Neural cell (in vitro differentiated cells): Measurements from ENCODE around the gene FGD4. TPM values are rescaled to one million over a fixed set of nuclear protein-coding genes. Genes with fewer than 3 reads are reported as not detected.

ENCODE experiments used
- H2AFZ ChIP-seq: fragments of 200-600, 300-800 bp; sonication (generic), shearing (Covaris generic); 2 replicates; pipeline ENCODE4 v1.6.0; 2014; ENCODE audit warnings: low read depth, mild to moderate bottlenecking, antibody characterized with exemption, low read length, moderate library complexity
- H3F3A ChIP-seq: fragments of 200-600 bp; shearing (Covaris generic); 2 replicates; pipeline ENCODE4 v1.6.1; 2016; ENCODE audit warnings: mild to moderate bottlenecking, moderate library complexity, mixed read lengths, antibody characterized with exemption, low read length; ENCODE audit not compliant: insufficient read depth, poor library complexity, severe bottlenecking
- H3K27ac ChIP-seq: fragments of 200-600, 300-800 bp; sonication (generic), shearing (Covaris generic); 2 replicates; pipeline ENCODE4 v1.5.1; 2014; ENCODE audit warnings: mild to moderate bottlenecking, low read length, moderate library complexity
- H3K27me3 ChIP-seq: fragments of 300-800, 200-600 bp; sonication (generic), shearing (Covaris generic); 2 replicates; pipeline ENCODE4 v1.6.0; 2014; ENCODE audit warnings: mild to moderate bottlenecking, low read depth, low read length, moderate library complexity; ENCODE audit not compliant: insufficient read depth
- H3K36me3 ChIP-seq: fragments of 300-800, 200-600 bp; sonication (generic), shearing (Covaris generic); 2 replicates; pipeline ENCODE4 v1.5.1; 2014; ENCODE audit warnings: mild to moderate bottlenecking, antibody characterized with exemption, low read length, moderate library complexity; ENCODE audit not compliant: insufficient read depth
- H3K4me2 ChIP-seq: fragments of 300-800, 200-600 bp; sonication (generic), shearing (Covaris generic); 2 replicates; pipeline ENCODE4 v1.6.0; 2014; ENCODE audit warnings: mild to moderate bottlenecking, low read length
- H3K4me3 ChIP-seq: fragments of 300-800, 200-600 bp; sonication (generic), shearing (Covaris generic); 2 replicates; pipeline ENCODE4 v1.5.1; 2014; ENCODE audit warnings: mild to moderate bottlenecking, low read length, moderate library complexity
- H3K79me2 ChIP-seq: fragments of 200-600 bp; shearing (Covaris generic); replicated peaks from 2 replicates; pipeline ENCODE4 v1.6.0; 2014; ENCODE audit warnings: mild to moderate bottlenecking, low read length, moderate library complexity; ENCODE audit not compliant: insufficient read depth
- H3K9ac ChIP-seq: fragments of 300-800, 200-600 bp; sonication (generic), shearing (Covaris generic); 2 replicates; pipeline ENCODE4 v1.6.1; 2016; ENCODE audit warnings: mild to moderate bottlenecking, low read length, mixed read lengths
- H3K9me2 ChIP-seq: fragments of 200-600 bp; shearing (Covaris generic); 2 replicates; pipeline ENCODE4 v1.6.1; 2016; ENCODE audit warnings: mild to moderate bottlenecking, low read length, mixed read lengths; ENCODE audit not compliant: insufficient read depth
- H3K9me3 ChIP-seq: fragments of 200-600, 300-800 bp; sonication (generic), shearing (Covaris generic); 2 replicates; pipeline ENCODE4 v1.6.1; 2016; ENCODE audit warnings: mild to moderate bottlenecking, mixed run types, low read length, moderate library complexity, mixed read lengths
- H4K20me1 ChIP-seq: fragments of 200-600 bp; shearing (Covaris generic); 2 replicates; pipeline ENCODE4 v1.6.1; 2016; ENCODE audit warnings: mild to moderate bottlenecking, mixed run types; ENCODE audit not compliant: insufficient read depth
- EP300 ChIP-seq: fragments of 450-650 bp; conservative IDR thresholded peaks from 2 replicates; pipeline ENCODE4 v1.6.1; 2014; ENCODE audit warnings: antibody characterized with exemption, mild to moderate bottlenecking, moderate library complexity; ENCODE audit not compliant: poor library complexity, severe bottlenecking
- EZH2 ChIP-seq: fragments of 200-600, 300-800 bp; shearing (Covaris generic), sonication (generic); IDR thresholded peaks from 2 replicates; pipeline ENCODE4 v1.6.1; 2014; ENCODE audit warnings: antibody characterized with exemption, low read length, borderline replicate concordance, mild to moderate bottlenecking; ENCODE audit not compliant: insufficient read depth, poor library complexity, severe bottlenecking
- MXI1 ChIP-seq: fragments of 450-650 bp; conservative IDR thresholded peaks from 2 replicates; pipeline ENCODE4 v1.6.1; 2014; ENCODE audit warnings: antibody characterized with exemption, mild to moderate bottlenecking; ENCODE audit not compliant: poor library complexity, severe bottlenecking
- POLR2AphosphoS5 ChIP-seq: IDR thresholded peaks from 2 replicates; pipeline ENCODE4 v1.6.1; 2012
- RAD21 ChIP-seq: fragments of 450-650 bp; conservative IDR thresholded peaks from 2 replicates; pipeline ENCODE4 v1.6.1; 2014; ENCODE audit warnings: antibody characterized with exemption, mild to moderate bottlenecking, moderate library complexity
- SMC3 ChIP-seq: fragments of 450-650 bp; conservative IDR thresholded peaks from 2 replicates; pipeline ENCODE4 v1.6.1; 2014; ENCODE audit warnings: antibody characterized with exemption, mild to moderate bottlenecking, moderate library complexity; ENCODE audit not compliant: poor library complexity
- TAF1 ChIP-seq: IDR thresholded peaks from 2 replicates; pipeline ENCODE4 v1.6.1; 2012; ENCODE audit warnings: low read depth
- polyA plus RNA-seq: library from polyadenylated mRNA; depleted of rRNA; stranded (reverse); fragments of >200 nt; gene quantifications from 2 replicates; pipeline ENCODE4 v1.2.3, GENCODE V29; 2014
- TF ChIP-seq, protein P1 (sequence below): fragments of 450-650 bp; IDR thresholded peaks from 2 replicates; pipeline ENCODE4 v1.5.1; 2014; ENCODE audit warnings: antibody characterized with exemption, mild to moderate bottlenecking, moderate library complexity; ENCODE audit not compliant: poor library complexity, severe bottlenecking
- TF ChIP-seq, protein P2 (sequence below): IDR thresholded peaks from 2 replicates; pipeline ENCODE4 v1.6.1; 2012; ENCODE audit warnings: borderline replicate concordance

Gene FGD4
- polyA plus RNA-seq, 1 donor from 2014 or later = 24.4 TPM

DNA sequence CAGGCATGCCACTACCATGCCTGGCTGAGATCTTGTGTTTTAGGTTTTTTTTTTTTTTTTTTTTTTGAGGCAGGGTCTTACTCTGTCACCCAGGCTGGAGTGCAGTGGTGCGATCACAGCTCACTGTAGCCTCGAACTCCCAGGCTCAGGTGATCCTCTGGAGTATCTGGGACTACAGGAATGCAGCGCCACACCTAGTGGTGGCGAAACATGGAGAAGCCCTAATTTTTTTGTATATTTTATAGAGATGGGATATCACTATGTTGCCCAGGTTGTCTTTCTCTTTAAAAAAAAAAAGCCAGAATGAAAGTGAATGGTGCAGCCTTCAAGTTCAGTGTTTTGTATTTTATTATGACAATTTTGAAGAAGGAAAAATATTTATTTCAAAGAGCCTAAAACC lies 44.1 kb downstream of the FGD4 start:
- Histone ChIP-seq H3K4me3 (no peak overlapping the region), H3F3A (no peaks in the 10 kb centered on the region), H2AFZ (no peak overlapping the region), H3K27ac (no peak overlapping the region), H4K20me1 (no peaks in the 10 kb centered on the region), H3K36me3 (no peaks in the 10 kb centered on the region), H3K9me2 (no peaks in the 10 kb centered on the region), H3K9ac (no peak overlapping the region), H3K4me2 (no peak overlapping the region), H3K9me3 (no peaks in the 10 kb centered on the region), H3K79me2 (no peaks in the 10 kb centered on the region), H3K27me3 (no peaks in the 10 kb centered on the region)
- TF ChIP-seq EP300 = no peak
- TF ChIP-seq MXI1 = no peak
- TF ChIP-seq, protein P1, sequence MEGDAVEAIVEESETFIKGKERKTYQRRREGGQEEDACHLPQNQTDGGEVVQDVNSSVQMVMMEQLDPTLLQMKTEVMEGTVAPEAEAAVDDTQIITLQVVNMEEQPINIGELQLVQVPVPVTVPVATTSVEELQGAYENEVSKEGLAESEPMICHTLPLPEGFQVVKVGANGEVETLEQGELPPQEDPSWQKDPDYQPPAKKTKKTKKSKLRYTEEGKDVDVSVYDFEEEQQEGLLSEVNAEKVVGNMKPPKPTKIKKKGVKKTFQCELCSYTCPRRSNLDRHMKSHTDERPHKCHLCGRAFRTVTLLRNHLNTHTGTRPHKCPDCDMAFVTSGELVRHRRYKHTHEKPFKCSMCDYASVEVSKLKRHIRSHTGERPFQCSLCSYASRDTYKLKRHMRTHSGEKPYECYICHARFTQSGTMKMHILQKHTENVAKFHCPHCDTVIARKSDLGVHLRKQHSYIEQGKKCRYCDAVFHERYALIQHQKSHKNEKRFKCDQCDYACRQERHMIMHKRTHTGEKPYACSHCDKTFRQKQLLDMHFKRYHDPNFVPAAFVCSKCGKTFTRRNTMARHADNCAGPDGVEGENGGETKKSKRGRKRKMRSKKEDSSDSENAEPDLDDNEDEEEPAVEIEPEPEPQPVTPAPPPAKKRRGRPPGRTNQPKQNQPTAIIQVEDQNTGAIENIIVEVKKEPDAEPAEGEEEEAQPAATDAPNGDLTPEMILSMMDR = no peak

DNA sequence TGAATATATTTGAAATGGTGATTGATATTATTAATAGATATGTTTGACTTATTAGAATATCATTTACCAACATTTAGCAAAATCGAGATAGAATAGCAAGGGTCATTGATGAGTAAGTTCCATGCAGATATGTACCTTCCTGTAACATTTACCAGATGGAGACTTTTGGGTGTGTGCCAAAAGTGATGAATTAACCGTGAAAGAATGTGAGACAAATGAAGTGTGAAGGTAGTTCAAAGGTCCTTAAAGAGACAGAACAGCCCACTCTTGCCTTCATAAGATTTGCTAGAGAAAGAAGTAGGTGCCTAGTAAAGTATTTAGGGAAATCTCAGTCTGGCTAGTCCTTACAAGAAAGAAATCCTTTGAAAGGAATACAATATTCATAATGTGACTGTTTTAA lies 45.5 kb downstream of the FGD4 start:
- Histone ChIP-seq H3K79me2 (no peaks in the 10 kb centered on the region), H3F3A (no peaks in the 10 kb centered on the region), H4K20me1 (no peaks in the 10 kb centered on the region), H3K9me3 (no peaks in the 10 kb centered on the region), H3K27ac (no peak overlapping the region), H3K27me3 (no peaks in the 10 kb centered on the region), H2AFZ (no peak overlapping the region), H3K4me3 (no peak overlapping the region), H3K36me3 (no peaks in the 10 kb centered on the region), H3K9ac (no peak overlapping the region), H3K9me2 (no peaks in the 10 kb centered on the region), H3K4me2 (no peak overlapping the region)
- TF ChIP-seq POLR2AphosphoS5 (no peak), TAF1 (no peak), EZH2 (no peak), EP300 (no peak), SMC3 (no peak), RAD21 (no peak), MXI1 (no peak)
- TF ChIP-seq, protein P2, sequence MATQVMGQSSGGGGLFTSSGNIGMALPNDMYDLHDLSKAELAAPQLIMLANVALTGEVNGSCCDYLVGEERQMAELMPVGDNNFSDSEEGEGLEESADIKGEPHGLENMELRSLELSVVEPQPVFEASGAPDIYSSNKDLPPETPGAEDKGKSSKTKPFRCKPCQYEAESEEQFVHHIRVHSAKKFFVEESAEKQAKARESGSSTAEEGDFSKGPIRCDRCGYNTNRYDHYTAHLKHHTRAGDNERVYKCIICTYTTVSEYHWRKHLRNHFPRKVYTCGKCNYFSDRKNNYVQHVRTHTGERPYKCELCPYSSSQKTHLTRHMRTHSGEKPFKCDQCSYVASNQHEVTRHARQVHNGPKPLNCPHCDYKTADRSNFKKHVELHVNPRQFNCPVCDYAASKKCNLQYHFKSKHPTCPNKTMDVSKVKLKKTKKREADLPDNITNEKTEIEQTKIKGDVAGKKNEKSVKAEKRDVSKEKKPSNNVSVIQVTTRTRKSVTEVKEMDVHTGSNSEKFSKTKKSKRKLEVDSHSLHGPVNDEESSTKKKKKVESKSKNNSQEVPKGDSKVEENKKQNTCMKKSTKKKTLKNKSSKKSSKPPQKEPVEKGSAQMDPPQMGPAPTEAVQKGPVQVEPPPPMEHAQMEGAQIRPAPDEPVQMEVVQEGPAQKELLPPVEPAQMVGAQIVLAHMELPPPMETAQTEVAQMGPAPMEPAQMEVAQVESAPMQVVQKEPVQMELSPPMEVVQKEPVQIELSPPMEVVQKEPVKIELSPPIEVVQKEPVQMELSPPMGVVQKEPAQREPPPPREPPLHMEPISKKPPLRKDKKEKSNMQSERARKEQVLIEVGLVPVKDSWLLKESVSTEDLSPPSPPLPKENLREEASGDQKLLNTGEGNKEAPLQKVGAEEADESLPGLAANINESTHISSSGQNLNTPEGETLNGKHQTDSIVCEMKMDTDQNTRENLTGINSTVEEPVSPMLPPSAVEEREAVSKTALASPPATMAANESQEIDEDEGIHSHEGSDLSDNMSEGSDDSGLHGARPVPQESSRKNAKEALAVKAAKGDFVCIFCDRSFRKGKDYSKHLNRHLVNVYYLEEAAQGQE = no peak
- TF ChIP-seq, protein P1 = no peak
